Lung microvascular endothelial cell (primary cell): ENCODE data around the gene PTPRD. TPM values are rescaled to one million over a fixed set of nuclear protein-coding genes. Genes with fewer than 3 reads are reported as not detected.

Source experiments
- DNase-seq, 2 donors: peaks; one replicate each; pipeline versions ENCODE4 v3.0.0 to v3.0.0-alpha.2; 2010; ENCODE audit warnings: low read depth in 2 of 2
- total RNA-seq: library from RNA; depleted of rRNA; stranded (reverse); fragments of >200 nt; gene quantifications from 2 replicates; pipeline ENCODE4 v1.2.1, GENCODE V29; 2014

Gene PTPRD
- total RNA-seq, 1 donor from 2014 or later, result 1.2 TPM

GRCh38 chr9:8652255-8652654 lies 1960.5 kb downstream of the PTPRD start:
- DNase-seq, result no peak

GRCh38 chr9:8651846-8652215 lies 1961.0 kb downstream of the PTPRD start:
- DNase-seq, result no peak

DNA sequence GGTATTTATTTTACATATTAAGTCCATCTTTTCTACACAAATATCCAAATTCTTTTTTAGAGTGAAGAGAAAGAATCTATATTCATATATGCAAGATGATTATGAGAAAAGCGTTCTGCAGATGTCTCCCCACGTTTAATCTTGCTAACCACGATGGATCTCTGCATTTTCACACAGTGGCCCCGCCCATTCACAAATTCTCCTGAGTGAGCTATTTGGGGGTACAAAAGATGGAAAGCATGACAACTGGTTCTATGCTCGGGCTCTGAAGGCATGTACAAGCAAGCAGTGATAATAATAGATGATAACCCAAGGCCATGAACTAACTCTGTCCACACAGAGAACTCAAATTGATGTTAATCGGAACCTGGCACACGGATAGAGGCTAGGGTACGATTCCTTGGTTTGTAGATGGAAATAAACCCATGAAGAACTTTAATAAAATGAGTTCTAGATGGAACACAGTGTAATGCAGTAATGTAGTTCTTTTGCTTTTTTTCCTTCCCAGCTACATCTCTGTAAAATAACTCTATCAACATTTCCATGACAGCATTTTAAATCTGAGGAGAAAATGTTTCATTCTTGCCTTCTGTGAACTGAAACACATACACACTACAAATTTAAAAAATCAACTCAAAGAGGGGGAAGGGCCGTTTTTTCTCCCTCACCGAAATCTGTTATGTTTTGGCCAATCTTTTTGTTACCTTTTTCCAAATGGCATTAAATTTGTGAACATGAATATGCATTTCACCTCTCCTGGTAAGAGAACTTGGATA lies 1961.5 kb downstream of the PTPRD start:
- no peak for DNase-seq

GRCh38 chr9:8649807-8650206 lies 1963.0 kb downstream of the PTPRD start:
- DNase-seq, result no peak

DNA sequence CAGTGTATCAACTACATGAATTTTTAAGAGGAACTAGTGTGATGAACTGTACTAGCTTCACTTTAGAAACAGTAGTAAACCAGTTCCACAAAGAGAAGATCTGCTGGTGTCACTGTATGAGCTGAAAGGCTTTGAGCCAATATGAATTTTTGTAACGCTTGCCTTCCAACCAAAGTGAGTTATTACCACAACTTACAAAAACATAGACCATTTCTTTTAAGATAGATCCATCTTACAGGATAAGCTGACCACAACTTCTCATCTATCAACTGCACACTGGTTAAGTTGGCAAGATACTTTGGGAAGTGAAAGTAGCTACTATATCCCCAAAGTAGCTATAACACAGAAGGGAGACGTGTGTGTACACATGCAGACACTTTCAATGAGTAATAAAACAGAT lies 1963.6 kb downstream of the PTPRD start:
- DNase-seq, result no peak

DNA sequence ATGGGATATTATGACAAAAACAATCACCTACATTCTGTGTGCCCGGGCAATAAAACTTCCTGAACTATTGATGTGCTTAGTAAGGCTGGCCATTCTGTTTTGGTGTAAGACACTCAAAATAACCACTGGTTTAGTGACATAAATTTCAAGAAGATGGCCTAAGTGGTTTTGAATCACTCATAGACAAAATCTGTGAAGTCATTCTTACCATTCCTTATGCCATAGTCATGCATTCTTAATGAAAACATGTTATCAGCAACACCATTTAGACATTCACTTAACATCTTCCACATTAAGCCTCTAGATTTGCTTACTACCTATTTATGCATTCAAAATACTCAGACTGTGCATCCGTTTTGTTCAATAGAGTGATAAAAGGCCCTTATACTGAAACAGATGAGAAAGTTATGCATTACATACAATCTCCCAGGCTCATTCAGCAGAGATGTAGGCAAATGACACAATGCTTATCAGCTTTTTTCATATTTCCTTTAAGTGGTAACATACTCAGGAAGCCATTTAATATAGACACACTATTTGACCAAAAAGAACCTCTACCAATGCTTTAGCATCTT lies 1964.4 kb downstream of the PTPRD start:
- DNase-seq, result no peak

- no peak for DNase-seq
Measured at GRCh38 chr9:8647824-8648223, 1965.0 kb downstream of the PTPRD start.

GRCh38 chr9:8644571-8644970 lies 1968.2 kb downstream of the PTPRD start:
- DNase-seq, result no peak

DNA sequence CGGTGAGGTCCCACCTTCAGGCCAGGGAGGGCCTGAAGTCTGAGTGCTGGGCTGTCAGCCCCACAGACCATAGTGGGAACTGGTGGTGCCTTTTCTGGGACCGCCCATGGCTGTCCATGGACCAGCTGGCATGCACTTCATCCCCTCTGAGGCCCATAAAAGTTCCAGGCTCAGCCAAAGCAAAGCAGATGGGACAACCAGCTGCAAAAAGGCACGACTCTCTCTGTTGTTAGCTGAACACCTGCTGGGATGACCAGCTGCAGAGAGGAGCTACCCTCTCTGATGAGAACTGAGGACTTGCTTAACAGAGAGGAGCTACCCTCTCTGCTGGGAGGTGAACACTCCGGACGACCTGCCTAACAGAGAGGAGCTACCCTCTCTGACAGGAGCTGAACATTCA lies 1968.9 kb downstream of the PTPRD start:
- DNase-seq, result no peak

GRCh38 chr9:8643464-8643863 lies 1969.3 kb downstream of the PTPRD start:
- no peak for DNase-seq

DNA sequence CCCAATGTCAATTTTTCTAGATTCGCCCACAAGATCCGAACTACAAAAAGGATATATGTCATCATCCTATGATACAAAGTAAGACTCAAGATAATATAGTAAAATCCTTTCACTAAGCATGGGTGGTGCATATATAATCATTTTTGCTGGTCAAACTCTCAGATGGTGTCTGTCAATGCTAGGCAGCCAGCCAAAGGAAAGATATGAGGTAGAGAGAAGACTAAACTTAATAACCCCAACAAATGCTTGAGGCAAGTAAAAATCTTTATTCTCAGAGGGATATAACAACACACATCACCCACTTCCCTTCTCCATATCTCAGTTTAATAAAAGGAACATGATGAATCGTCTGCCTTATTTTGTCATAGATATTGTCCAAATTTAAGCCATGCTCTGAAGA lies 1972.0 kb downstream of the PTPRD start:
- no peak for DNase-seq

DNA sequence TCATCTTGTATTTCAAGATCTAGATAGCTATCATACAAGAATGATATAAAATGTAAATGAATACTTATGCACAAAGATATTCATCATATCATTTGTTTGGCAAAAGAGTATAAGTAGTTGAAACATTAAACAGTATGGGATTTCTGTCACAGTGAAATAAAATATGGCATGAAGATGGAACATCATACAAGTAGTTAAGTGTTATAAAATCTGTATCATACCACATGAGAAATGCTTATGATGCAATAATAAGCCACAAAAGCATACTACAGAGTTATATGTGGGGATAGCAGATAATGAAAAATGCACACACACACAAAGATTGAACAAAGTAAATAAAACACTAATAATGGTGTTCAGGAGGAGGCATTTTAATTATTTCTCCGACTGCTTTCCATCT lies 1975.2 kb downstream of the PTPRD start:
- no peak for DNase-seq

DNA sequence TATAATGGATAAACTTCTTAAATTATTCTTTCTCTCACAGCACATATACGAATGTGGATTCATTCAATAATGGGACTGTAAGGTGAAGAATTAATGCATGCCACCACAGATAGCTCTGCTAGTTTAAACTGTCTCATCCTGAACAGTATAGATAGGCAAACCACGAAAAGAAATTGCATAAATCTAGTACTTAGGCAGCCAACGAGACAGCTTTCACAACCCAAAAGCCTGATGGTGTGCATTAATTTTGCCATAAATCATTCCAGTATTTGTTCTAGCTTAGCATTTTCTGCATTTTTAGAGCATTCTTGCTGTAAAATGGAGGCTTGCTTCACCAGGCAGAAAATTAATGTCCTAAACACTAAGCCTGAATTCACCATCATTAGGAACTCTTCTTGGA lies 1979.0 kb downstream of the PTPRD start:
- no peak for DNase-seq

GRCh38 chr9:8632493-8632892 lies 1980.3 kb downstream of the PTPRD start:
- DNase-seq, result no peak

DNA sequence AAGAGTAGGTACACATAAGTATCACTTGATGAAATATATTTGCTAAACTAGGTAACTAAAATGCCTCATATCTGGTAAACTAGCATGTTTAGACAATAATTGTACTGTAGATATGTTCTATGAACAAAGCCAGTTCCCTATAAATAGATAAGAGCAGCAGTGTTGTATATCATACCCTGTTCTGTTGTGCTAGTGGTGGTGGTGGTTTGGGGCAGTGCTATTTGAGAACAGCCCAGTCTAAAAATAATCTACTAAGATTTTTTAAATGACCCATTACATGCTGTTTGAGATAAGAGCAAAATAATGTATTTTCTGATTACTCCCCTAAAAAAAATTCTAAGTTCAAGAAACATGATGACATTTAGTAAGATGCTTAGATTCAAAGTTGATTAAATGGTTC lies 1984.0 kb downstream of the PTPRD start:
- DNase-seq, result no peak

DNA sequence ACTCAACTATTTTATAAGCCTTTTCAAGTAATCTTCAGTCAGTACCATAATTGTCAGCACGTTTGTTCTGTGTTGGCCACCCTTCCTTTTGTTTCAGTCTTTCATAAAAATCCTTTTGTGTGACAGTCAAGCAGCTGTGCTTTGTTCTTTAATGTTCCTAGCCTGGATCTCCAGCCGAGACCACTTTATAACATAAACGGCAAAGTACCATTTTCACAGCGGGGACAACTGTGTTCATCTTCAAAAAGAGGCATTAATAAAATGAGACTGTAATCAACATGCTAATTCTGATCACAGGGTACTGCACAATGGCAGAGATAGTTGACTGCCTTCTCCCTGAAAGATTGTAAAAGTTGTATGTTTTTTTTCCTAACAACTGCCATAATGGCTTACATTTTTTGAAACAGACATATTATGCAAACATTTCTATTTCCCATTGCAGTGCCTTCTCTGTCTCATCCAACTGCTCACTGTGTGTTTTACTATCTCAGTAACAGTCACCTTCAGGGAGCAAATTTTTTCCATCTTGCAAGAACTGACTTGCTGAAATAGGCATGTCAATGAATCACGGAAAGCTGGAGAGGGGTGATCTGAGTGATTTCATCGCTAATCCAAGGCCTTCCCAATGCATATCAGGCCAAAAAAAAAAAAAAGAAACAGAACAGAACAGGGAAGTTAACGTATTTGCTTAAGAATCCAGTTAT lies 1984.7 kb downstream of the PTPRD start:
- no peak for DNase-seq

DNA sequence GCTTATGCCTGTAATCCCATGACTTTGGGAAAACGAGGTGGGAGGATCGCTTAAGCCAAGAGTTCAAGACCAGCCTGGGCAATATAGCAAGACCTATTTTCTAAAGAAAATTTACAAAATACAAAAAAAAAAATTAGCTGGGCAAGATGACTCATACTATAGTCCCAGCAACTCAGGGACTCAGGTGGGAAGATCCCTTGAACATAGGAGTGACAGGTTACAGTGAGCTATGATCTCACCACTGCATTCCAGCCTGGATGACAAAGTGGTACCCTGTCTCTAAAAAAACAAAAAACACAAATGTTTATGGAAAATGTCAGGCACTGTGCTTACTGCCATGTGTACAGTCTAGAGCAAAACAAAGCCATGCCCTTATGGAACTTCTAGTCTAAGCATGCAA lies 1989.9 kb downstream of the PTPRD start:
- DNase-seq, result no peak

GRCh38 chr9:8622222-8622802 lies 1990.5 kb downstream of the PTPRD start:
- DNase-seq, result no peak

- no peak for DNase-seq
Measured at GRCh38 chr9:8621416-8621815, 1991.4 kb downstream of the PTPRD start.

GRCh38 chr9:8616414-8616813 lies 1996.4 kb downstream of the PTPRD start:
- no peak for DNase-seq

DNA sequence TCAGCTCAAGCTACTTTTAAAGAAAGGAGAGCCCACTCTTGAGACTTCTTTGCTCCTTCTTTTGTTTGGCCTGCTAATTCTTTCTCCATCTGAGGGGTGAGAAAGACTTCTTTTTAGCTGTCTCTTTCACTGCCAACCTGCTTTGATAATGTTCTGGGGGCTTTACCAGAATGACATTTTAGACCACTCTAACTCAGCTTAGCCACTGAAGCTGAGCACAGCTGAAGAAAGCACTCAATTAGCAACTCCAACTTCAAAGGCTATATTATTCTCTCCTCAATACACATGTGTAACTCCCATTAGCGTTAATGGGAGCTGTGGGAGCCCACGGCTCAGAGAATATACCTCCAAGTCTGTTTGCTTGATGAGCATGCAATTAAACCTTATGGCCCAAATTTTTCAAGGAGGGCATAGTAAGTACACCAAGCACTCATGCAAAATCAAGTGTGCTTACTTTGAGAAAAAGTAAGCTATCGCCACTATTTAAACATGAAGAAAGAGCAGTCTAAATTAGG lies 1997.8 kb downstream of the PTPRD start:
- no peak for DNase-seq

GRCh38 chr9:8613346-8613825 lies 1999.4 kb downstream of the PTPRD start:
- DNase-seq, result no peak
